Activated CD4-positive, alpha-beta T cell treated with anti-CD3 and anti-CD28 coated beads, Interleukin-2, Interleukin-6, amounts not matched to agents 100 ng/mL and 50 ng/mL, durations not matched to agents 16 hours and 8 hours (primary cell): ENCODE measurements around the gene CDH22.

Source experiments
- DNase-seq: peaks from one replicate; pipeline ENCODE4 v3.0.0-alpha.2; 2020

Gene CDH22

DNA sequence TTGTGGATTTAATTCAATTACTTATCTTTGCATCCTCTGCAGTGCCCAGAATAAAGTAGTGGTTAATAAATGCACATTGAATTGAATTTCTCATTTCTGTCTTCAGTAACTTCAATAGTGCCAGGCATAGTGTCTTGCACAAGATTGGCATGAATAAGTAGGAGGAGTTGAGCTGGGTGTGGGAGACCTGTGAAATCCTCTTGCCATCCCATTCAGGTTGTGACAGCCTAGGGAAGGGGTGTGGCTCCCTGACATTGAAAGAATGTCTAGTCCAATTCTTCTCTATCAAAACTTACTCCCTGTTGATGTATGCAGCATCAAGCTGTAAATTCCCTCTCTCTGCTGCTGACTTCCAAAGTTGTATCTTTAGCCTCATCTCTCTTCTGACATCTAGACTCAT lies 73.2 kb downstream of the CDH22 start:
- DNase-seq: no peak

DNA sequence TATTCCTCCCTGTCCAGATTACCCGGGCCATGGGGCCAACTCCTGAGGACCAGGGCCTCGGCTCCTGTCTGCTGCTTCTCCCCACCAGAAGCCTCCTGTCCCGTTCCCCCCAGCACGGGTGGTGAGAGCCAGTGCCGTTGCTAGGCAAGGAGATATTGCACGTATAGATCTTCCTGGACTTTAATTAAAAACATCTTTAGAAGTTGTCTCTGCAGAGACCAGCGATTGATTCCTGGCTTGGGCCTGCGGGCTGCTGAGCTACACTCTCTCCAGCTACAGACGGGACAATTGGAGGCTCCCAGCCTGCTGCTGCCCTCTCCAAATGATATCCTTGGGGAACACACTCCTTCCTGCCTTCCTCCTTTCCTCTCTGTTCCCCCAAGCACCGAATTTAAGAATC lies 74.6 kb downstream of the CDH22 start:
- no peak for DNase-seq

DNA sequence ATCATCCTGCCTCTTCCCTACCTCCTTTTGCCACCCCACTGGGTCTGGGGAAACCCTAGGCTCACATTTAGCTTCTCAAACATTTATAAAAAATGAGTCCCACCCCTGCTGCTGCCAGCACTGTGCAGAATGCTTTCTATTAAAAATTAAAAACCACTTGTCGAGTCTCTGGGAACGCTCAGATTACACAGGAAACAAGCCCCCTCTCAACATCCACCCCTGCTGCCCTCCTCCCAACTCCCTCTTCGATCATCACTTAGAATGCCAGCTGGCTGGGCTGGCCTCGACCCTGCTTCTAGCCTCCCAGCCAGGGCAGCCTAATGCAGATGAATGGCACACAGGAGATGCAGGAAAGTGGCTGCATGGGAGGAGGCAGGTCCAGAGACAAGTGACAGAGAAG lies 75.8 kb downstream of the CDH22 start:
- DNase-seq: no peak

DNA sequence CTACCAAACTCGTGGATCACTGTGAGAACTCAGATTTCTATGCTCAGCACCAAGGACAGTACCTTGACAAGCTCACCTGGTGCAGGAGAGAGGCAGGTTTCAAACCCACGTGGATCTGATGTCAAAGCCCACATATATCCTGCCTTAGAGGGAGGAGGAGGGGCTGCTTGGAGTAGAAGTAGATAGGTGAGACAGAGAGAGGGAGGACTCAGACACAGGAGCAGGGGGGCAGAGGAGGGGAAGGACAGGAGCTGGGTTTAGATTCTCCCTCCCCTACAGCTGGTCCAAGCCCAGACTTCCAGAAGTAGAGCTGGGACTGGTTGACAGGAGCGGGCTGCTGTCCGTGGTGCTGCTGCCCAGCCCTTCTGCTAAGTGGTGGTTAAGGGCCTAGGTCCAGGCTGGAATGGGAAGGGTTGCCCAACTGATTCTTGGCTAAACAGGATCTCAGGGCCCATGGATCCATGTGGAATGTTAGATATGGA lies 77.5 kb downstream of the CDH22 start:
- DNase-seq: no peak

DNA sequence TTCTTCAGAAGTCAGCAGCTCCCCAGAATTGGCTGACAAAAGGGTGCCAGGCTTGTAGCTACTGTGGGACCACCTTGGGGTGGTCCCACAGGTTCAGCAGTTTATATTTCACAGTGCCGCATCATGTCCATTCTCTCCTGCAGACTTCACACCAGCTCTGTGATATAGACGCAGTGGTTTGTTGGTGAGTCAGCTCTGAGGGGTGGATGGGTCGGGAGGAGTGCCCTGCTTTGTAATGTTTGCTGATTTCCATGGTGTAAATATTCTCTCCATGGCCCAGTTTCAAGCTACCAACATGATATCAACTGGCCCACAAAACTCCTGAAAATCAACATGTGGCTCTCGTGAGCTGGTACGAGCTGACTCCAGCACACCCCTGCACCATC lies 78.2 kb downstream of the CDH22 start:
- DNase-seq: no peak

DNA sequence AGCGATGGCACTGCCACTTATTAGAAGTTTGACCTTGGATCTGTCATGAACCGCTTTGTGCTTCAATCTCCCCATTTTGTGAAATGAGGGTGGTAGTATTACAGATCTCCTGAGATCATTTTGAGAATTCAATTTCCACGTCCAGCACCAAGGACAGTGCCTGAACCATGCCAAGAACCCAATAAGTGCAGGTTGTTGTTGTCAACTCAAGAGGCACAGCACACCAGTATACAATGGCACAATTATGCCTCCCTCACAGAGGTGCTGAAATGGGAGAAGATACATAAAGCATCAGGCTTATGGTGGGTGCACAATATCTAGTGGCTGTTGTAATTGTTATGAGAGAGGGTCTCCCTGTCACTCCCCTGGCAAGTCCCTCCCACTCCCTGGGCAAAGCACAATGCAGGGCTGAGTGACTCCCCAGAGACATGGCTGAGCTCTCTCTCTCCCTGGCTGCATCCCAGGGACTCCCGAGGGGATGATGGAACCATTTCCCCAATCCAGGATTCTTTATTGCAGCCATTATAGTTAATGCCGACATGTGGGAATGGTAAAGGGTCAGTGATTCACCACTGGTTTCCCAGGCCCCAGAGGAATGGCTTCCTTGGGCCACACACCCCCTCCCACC lies 78.7 kb downstream of the CDH22 start:
- DNase-seq: no peak

DNA sequence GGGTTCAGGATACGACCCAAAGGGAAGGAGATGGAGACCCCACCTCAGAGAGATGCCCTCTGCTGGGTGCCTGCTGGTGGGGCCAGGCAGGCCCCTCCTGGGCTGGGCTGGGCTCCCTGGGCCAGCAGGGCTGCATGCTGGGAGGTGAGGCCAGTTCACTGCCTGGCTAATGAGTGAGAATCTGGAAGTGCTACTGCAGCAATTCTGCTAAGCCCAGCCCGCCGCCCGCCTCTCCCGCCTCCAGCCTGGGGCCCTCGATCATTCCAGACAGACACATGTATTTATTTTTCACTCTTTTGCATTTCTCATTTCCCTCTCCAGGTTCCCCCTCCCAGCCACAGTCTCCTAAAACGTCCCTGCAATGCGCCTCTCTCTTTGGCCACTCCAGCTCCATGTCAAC lies 79.6 kb downstream of the CDH22 start:
- DNase-seq: no peak

DNA sequence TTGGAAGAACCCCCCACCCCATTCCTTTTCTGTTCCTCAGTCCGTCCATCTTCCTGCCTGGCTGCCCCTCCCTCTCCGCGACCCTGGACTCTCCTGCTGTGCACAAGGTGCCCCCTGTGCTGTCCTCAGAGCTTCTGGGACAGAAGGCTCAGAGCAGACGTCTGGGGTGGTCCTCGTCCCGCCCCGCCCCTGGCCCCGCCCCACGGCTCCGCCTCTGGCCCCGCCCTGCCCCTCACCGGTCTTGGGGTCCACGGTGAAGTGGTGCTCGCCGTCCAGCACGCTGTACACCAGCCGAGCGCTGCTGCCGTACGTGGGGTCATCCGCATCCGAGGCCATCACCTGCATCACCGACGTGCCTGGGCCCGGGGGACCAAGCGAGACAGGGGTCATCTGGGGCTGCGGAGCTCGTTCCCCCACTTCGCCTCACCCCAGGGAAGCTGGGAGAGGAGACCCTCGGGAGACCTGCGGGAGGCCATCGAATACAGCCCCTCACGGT lies 81.0 kb downstream of the CDH22 start:
- DNase-seq: no peak

DNA sequence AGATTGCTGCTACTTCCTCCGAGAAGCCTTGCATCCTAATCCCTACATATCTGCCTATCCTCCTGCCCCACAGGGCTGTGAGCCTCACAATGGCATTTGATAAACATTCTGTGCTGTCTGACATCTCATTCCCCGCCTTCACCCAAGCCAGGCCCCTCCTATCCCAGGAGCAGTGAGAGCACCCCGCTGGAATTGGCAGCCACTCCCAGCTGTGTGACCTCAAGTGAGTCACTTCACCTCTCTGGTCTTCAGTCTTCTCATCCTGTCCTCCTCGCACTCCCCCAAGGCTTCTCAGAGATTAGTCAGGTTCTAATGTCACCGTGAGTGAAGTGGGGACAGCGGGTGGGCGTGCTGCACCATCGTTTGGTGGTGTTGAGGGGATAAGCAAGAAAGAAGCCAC lies 81.7 kb downstream of the CDH22 start:
- DNase-seq: no peak

DNA sequence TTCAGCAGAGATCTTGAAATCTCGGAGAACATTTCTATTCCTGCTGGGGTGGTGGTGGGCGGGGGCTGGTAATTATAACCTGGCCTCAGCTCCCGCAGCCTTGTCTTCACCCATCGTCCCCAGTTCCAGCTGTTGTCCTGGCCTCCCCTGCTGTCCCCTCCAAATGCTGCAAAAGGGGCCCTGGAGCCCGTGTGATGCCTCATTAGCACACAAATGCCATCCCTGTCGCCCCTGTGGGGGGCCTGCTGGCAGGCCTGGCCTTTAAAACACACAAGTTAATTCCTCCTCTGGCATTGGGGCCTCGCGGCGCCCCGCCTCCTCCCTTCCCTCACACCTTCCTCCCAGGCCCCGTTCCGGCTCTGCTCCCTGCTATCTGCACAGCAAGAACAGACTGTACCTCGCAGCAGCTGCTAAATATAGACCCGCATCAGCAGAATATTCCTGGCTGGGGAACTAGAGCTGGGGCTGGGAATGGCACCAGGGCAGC lies 85.7 kb downstream of the CDH22 start:
- DNase-seq: no peak

DNA sequence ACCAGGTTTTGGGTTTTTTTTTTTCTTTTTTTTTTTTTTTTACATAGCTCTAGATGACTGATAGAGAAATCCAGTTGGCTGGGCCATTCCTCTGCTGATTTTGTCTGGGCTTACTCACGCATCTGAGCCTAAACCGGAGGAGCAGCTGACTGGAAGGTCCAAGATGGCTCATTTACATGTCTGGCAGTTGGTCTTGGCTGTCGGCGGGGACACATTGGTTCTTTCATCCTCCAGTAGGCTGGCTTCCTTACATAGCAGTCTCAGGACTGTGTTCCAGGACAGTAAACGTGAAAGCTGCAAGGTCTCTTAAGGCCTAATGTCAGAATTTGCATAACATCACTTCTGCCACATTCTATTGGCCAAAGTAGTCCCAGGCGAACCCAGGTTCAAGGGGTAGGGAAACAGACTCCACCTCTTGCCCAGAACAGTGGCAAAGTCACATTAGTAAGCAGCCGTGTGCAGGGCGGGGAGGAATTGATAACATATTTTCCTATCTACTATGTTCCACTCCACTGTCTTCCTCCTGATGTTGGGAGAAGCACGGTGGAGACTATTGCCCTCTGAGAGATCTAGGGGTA lies 87.0 kb downstream of the CDH22 start:
- DNase-seq: no peak

DNA sequence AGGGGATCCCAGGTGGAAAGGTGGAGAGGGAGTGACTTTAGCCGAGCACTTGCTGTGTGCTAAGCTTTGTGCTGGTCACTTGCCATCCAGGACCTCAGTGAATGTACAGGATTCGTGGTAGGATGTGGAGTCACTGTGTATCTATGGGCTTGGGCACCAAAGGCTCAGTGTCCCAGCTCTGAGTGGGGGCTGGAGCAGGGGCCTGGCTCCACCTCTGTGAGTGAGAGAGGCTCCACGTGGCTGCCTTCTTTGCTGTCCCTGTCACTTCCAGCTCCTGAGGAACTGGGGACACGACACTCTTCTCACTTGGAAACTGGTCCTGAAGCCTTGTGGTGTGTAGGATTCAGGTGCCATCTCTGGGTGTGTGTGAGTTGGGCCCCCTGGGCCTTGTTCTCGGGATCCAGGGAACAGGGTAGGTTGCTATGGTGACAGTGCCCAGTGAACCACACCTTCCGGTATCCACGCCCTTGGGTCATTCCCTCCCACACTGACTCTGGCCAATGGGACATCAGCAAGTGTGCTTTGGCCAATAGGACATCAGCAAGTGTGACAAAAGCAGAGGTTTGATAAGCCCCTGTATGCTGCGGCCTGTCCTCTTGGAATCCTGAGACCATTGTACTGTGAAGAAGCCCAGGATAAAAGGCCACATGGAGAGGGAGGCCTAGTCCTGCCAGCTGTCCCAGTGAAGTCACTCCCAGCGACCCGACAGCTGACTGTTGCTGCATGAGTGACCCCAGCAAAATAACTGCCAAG lies 87.7 kb downstream of the CDH22 start:
- DNase-seq: no peak

DNA sequence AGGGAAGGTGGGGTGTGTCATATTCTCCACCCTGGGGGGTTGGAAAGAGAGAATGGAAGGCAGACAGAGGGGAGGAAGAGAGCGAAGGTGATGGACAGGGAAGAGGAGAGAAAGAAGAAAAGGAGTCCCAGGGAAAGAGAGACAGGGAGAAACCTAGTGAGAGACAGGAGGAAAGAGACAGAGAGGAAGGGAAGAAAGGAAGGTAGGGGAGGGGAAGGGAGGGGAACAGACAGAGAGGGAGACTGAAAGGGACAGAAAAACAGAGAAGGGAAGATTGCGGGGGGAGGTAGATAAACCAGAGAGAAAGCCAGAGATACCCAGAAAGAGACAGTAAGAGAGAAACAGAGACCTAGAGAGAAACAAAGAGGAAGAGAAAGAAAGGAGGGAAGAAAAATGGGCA lies 88.4 kb downstream of the CDH22 start:
- no peak for DNase-seq

DNA sequence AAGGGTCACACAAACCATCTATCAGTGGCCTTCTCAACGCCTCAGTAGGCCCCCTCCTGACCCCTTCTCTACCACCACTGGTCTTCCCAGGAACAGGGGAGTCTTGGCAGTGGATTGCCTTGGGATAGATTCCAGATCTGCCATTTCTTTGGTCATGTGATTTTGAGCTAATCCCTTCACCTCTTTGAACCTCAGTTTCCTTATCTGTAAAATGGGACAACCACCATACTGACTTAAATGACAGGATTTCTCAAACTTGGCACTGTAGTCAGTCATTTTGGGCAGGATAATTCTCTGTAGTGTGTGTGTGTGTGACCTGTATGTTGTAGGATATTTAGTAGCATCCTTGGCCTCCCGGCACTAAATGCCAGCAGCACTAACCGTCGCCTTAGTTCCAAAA lies 89.1 kb downstream of the CDH22 start:
- DNase-seq: no peak

DNA sequence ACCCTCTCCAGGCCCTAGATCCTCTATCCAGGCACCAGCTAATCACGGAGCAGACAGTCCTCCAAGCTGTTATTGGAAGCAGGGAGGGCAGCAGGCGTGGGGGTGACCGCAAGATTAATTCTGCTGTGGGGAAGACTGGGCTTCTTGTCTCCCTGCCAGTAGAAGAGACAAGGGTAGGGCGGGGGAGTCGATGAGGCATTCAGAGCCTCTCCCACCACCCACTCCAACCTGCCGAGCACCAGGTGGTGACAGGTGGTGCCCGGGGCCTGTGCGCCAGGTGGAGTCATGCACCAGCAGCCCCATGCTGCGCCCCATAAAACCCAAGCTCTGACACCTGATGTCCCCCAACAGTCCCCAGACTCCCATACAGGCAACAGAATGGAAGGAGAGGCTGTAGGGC lies 89.6 kb downstream of the CDH22 start:
- DNase-seq: no peak

DNA sequence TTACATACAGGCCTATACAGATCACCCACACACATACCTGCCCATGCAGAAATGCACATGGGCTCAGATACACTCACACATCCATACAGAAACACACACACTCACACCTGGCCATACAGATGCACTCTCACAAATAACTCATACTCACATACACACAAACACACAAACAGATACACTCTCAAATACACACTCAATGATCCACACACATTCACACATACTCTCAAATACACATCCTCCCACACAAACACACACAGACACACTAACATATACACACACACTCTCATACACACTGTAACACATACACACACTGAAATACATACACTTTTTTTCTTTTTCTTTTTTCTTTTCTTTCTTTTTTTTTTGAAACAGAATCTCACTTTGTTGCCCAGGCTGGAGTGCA lies 90.7 kb downstream of the CDH22 start:
- DNase-seq: no peak

DNA sequence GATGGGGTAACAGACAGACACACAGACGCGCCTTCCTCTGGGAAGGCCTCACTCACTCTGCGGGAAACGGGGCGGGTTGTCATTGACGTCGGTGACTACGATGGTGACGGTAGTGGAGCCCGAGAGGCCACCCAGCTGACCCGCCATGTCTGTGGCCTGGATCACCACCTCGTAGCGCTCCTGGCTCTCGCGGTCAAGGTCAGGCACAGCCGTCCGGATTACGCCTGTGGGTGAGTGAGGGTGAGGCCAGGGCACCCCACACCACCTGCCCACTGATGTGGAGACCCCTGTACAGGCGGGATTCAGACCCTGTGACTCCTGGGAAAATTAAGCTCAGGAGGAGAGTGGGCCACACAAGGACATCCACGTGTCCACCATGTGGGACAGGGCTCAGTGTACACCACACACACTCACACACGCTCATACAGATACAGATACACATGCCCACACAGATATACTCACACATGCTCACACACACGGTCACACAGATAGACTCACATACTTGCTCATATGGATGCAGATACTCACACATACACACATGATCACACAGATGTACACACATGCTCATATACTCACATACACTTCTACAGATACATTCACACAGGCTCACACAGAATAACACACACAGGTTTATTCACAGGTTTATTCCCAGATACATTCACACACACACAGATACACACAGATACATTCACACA lies 91.4 kb downstream of the CDH22 start:
- no peak for DNase-seq

DNA sequence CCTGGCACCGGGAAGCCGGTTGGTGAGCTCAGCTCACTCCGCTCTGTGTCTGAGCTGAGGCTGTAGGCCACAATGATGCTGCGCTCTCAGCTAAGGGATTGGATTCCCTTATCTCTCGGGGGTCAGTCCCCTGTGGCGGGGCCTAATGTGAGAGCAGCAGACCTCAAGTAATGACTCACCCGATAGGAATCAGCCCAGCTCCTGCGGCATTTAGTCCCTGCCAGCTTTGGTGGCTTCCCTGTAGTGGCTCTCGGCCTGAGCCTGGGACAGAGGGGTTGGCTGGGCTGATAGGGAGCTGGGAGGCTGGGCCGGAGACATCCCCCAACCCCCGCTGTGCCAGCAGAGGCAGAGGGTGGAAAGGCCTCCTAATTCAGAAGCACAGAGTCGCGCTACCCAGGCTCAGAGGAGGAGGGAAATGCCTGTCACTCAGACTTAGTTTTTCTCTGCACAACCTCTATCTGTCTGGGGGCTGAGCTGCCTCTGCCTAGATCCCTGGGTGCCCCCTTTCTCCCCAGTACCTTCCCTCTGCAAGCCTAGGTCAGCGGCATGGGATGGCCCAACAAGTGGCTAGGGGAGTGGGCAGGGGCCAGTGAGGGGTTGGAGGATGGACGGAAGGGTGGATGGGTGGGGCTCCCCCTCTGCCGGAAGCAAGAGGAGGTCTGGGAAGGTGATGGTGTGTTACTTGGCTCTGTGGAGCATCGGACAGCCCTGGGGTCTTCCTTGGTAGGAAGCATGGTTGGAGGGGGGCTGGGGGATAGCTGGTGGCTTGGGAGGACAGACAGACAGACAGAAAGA lies 92.2 kb downstream of the CDH22 start:
- DNase-seq: no peak

DNA sequence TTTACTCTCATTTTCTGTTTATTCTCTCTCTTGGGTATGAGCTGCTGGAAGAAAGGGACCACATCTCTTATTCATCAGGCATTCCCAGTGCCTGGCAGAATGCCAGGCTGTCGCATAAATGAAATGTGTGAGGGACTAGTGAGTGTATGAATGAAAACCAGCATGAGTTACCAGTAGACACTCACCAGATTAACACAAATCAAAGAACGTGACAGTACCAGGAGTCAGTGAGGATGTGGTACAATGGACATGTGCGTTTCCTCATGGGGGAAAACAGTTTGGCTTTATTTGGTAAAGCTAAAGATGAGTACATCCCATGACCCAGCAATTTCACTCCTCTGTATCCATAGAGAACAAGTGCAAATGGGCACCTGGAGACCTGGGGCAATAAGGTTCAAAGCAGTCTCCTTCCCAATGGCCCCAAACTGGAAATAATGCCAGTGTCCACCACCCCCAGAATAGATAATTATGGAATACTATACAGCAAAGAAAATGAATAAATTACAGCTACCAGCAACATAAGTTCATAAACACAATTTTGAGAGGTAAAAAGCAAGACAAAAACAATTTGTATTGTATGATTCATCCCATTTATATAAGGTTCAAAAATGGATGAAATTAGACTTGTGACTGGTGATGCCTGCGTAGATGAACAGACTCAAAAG lies 93.3 kb downstream of the CDH22 start:
- no peak for DNase-seq

DNA sequence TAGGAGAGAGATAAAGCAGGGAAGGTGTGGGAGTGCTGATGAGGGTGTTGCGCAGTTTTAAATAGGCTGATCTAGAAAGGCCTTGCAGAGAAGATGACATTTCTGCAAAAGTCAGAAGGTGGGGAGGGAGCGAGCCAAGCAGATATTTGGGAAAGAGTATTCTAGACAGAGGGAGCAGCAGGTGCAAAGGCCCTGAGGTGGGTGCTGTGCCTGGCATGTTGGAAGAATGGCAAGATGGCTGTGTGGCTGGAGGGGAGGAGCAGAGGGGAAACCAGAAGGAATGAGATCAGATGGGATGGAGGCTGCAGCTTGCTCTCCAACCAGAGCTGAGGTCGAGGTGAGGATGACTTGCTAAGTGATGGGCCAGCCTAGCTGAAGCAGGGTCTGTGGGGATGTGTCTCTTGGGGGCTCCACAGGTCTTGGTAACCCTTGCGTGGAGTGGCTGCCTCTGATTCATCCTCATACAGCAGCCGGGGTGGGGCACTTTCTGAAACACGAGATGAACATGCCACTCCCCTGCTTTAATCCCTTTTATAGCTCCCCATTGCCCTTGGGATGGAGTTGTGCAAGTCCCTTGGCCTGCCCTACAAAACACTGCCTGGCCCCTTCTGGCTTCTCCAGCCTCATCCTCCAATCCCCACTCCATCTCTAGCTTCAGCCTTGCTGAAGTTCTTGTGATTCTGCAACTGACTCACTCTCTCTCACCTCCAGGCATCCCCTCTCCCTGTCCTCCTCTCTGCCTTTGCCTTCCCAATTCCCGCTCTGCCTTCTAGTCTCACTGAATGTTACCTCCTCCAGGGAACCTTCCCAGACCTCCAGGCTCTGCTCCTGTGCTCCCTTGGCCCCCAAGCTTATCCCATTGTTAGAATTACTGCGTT lies 94.1 kb downstream of the CDH22 start:
- DNase-seq: no peak

DNA sequence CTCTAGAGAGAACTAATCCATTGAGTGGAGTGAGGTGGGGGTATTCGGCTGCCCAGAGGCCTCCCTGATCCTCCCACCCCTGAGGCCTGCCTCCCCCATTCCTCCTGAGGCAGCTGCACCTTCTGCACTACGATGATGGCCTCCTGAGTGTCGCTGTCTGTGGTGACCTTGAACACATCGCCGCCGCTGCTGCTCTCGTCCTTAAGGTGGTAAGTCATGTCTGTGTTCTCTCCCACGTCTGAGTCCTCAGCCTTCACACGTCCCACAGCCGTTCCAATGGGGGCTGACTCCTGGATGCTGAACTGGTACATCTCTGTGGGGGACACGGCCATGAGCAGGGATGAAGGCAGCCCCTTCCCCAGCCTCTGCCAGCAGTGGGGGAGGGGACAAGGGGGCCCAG lies 95.4 kb downstream of the CDH22 start:
- no peak for DNase-seq
